Keratinocyte (primary cell): Measurements from ENCODE around the gene GCNT1.

Experiments used
- CTCF ChIP-seq, 3 experiments: IDR thresholded peaks in 1 of 3; conservative IDR thresholded peaks in 1 of 3; optimal IDR thresholded peaks in 1 of 3; 2 replicates in 2 of 3; 3 replicates in 1 of 3; pipeline versions ENCODE3 to v1.5.1; 2011; ENCODE audit warnings: low read length in 3 of 3, mild to moderate bottlenecking in 3 of 3, moderate library complexity in 2 of 3, control low read depth in 1 of 3, inconsistent platforms in 1 of 3; ENCODE audit not compliant: insufficient read depth in 2 of 3; ENCODE audit errors: extremely low read depth in 1 of 3
- EZH2 ChIP-seq: IDR thresholded peaks from one replicate; pipeline ENCODE4 v1.6.1; 2012; ENCODE audit warnings: inconsistent platforms, mild to moderate bottlenecking, low read length, moderate library complexity

- no peak for TF ChIP-seq CTCF (optimal IDR thresholded peaks at IDR 0.05 in 1 of 3, IDR thresholded peaks at IDR 0.05 in 1 of 3, conservative IDR thresholded peaks at IDR 0.05 in 1 of 3; ENCODE audit: extremely low read depth in 1 of 3, insufficient read depth in 2 of 3, low read length in 3 of 3)
- TF ChIP-seq EZH2, result no peak
Measured at GRCh38 chr9:76433836-76434235, 25.1 kb upstream of the GCNT1 start.
